ENCODE data around the gene RECK.
"Not testable (repeated sequence)": the region's sequence is repeated elsewhere in the genome, so short reads cannot be mapped to it uniquely, and the experiment has no call there.

Gene RECK, protein sequence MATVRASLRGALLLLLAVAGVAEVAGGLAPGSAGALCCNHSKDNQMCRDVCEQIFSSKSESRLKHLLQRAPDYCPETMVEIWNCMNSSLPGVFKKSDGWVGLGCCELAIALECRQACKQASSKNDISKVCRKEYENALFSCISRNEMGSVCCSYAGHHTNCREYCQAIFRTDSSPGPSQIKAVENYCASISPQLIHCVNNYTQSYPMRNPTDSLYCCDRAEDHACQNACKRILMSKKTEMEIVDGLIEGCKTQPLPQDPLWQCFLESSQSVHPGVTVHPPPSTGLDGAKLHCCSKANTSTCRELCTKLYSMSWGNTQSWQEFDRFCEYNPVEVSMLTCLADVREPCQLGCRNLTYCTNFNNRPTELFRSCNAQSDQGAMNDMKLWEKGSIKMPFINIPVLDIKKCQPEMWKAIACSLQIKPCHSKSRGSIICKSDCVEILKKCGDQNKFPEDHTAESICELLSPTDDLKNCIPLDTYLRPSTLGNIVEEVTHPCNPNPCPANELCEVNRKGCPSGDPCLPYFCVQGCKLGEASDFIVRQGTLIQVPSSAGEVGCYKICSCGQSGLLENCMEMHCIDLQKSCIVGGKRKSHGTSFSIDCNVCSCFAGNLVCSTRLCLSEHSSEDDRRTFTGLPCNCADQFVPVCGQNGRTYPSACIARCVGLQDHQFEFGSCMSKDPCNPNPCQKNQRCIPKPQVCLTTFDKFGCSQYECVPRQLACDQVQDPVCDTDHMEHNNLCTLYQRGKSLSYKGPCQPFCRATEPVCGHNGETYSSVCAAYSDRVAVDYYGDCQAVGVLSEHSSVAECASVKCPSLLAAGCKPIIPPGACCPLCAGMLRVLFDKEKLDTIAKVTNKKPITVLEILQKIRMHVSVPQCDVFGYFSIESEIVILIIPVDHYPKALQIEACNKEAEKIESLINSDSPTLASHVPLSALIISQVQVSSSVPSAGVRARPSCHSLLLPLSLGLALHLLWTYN

DNA sequence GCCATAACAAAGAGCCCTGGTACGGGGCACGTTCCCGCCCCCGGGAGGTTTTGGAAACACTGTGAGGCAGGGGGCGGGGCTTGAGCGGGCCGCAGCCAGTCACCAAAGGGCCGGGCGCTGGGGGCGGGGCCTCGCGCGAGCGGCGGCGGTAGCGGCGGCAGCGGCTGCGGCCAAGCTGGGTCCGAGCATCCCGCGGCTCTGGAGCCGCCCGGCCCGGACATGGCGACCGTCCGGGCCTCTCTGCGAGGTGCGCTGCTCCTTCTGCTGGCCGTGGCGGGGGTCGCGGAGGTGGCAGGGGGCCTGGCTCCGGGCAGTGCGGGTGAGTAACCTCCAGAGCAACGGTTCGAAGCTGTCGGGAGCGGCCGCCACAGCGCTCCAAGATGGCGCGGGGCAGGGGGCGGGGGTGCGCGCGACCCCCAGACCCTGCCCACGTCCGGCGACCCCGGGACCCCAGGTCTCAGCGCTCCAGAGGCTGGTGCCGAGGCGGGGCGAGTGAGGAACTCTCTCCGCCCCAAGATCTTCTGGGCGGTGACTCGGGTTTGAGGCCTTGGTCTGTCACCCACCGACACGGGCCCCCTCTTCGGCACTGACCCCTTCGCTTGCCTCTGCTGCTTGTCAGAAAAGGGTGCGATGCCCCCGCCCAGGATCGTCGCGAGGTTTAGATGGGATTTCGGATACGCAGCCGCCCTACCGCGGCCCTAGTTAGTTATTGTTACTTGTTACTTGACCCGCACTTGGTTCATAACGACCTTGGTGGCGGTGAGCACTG is at the start of gene RECK:
Gene RECK, plus strand, starts transcription at position 134 of the 769 bp plus-strand sequence. Its CDS starts 86 bp downstream, at position 220.
- FAIRE-seq, result no peak

DNA sequence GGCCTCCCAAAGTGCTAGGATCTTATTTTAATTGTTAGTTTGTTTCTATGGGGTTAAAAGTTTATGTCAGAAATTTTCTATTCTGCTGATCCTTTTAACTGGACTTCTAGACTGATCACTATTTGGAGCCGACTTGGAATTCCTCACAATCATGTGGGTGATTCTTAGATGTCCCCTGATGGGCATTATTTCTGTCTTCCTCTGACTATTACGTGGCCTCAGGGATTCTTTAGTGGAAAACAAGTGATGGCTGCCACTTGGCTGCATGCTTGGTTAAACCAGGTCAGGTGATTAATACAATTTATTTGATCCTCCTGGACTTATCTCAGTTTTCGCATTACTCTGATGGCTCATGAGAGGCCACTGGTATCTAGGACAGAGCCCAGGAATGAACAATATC is 46.6 kb upstream of the RECK start:
- FAIRE-seq, result no peak

DNA sequence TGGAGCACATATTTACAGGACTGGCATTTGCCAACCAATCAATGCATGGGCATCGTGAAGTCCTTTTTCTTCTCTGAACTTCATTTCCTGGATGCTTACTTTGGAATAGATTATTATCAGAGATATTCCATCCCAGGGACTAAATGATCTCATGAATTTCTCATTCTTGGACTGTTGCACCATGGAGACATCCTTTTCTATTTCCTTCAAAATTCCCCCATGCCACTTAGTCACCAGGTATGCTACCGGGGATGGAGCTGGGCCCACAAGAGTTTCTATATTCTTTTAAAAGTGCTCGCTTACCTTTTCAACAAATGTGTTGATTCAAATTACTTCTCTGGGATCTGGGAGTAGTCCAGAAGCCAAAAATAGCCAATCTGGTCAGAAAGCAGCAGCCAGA is 43.6 kb upstream of the RECK start:
- FAIRE-seq, result not testable (repeated sequence)

DNA sequence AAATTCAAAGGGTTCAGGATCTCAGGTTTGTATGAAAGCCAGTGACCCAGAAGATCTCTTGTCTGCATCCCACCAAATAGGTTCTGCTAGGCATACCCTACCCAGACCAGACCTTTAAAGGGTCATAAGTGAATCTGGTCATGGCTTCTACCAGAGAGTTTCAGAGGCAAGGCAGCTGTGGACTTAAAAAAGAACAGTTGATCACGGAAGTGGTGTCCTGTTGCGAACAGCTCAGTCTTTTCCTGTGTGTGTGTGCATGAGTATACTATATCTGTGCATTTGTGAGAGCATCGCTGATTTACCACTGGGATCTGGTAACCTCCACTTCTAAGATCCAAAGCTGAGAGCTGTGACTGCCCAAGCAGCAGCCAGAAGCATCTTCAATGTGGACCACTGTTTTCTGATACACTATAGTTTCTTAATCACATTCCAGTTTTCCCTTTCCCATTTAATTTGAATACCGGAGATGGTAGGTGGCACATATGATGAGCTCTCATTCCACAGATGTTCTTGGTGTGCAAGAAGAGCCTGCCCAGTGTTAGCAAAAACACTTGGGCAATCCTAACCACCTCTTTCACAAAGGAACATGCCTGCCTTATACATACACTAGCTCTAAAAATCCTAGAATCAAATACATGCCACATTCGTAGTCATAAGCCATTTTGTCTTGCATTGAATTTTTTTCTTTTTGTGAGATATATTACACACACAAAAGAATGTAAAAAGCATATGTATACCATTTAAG is 42.6 kb upstream of the RECK start:
- no peak for FAIRE-seq

DNA sequence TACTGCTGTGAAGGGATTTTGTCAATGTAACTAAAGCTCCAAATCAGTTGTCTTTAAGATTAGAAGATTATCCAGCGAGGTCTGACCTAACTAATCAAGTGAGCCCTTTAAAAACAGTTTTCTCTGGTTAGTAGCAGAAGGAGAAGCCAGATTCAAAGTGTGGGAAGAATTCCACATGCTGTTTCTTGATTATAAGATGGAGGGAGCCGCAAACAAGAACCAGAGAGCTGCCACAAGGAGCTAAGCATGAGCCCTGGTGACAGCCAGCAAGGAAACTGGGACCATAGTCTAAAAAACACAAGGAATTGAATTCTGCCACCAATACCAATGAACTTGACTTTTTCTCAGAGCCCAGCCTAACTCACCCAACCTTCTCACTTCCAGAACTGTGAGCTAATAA is 41.8 kb upstream of the RECK start:
- no peak for FAIRE-seq

- FAIRE-seq, result no peak
Measured at GRCh38 chr9:35996358-35996970, 40.2 kb upstream of the RECK start.

DNA sequence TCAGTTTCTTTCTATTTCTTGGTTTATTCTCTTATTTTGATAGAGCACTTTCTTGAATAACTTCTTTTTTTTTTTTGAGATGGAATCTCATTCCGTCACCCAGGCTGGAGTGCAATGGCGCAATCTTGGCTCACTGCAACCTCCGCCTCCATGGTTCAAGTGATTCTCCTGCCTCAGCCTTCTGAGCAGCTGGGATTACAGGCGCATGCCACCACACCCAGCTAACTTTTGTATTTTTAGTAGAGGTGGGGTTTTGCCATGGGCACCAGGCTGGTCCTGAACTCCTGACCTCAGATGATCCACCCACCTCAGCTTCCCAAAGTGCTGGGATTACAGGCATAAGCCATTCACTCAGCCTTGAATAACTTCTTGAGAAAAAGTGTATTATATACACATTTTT is 39.7 kb upstream of the RECK start:
- FAIRE-seq, result not testable (repeated sequence)

DNA sequence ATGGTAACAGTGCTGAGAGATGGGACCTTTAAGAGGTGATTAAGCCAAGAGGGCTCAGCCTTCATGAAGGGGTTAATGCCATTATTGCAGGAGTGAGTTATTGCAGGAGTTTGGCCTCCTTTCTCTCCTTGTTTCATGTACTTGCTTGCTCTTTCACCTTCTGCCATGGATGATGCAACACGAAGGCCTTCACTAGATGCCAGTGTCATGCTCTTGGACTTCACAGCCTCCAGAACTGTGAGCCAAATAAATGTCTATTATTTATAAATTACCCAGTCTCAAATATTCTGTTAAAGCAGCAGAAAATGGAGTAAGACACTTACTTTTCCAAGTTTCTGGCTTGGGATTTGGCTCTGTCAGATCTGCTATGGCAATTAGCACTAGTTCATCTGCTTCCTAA is 38.4 kb upstream of the RECK start:
- FAIRE-seq, result no peak

- no peak for FAIRE-seq
Measured at GRCh38 chr9:36005891-36006290, 30.8 kb upstream of the RECK start.

DNA sequence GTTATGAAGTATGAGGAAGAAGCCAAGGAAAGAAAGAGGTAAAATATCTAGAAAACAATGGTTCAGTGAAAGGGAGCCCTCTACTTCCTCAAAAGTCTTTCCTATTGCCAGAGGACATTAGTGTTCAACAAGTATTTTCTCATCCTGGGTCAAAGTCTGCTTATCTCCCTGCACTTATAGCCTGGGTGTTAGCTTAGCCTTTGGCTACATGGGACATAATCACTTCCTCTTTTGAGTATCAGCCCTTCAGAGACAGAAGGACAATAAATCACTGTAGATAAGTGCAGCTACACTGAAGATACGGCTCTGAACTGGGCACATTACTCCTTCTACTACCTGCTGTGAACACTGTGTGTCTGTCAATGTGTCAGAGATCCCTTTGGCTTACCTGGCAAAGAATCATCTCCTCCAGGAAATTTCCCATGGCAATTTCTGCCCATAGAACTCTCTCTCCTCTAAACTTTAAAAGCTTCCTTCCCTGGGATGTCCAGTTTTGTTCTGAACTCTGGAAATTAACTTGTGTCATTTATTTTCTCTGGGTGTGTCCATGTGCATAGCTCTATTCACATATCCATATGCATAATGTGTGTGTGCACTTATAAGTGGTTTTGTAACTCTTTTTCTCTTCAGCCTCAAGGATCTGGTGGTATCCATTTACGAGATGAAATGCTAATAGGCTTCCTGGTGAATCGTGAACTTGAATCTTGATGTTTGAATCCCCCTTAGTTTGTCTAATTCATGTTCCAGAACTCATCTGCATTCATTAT is 30.0 kb upstream of the RECK start:
- FAIRE-seq, result peak; percentile 66

DNA sequence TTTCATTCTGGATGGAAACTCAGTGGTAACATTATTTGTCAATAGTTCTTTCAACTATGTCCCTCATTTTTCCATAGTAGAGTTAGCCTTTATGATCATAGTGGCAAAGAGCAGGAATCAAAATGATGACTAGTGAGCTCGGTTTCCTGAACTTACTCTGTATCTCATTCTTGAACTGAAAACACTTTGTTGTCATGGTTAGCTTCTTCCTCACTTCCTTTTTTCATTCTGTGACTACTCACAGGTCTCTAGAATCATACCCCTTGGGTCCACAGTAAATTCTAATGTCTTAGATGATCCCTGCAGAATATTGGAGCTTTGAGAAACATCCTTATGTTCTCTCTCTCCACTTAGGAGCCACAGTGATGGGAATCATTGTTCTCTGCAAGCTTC is 29.4 kb upstream of the RECK start:
- no peak for FAIRE-seq

DNA sequence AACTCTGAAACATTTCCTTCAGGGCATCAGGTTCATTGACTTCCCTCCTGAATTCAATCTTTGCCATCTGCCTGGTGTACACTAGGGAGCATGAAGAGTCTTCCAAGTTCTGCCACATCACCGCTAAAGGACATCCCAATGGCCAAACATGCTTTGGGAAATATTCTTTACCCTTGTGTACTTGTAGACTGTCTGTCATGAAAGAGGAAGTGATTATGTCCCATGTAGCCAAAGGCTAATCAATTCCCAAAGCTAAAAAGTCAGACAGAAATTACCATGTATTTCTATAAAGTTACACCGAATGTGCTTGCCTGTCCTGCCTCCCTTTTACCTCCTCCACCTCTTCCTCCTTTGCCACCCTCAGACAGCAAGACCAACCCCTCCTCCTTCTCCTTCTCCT is 28.9 kb upstream of the RECK start:
- no peak for FAIRE-seq

DNA sequence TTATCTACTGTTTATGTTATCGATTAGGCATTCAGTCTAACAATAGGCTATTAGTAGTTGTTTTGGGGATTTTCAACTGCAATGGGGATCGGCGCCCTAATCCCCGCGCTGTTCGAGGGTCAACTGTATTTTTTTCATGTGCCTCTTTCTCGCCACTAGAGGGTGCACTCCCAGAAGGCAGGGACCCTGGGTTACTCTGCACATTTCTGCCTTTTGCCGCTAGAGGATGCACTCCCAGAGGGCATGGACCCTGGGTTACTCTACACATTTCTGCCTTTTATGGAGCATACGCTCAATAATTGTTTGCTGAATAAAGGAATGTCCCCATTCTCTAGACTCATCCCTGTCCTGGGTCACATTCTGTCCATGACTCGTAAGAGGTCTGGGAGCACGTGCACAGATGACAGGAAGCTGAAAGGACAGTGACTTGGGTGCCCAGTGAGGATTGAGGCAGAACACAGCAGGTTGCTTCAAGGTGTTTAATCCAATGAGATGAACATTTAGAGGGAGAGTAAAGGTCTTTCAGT is 27.9 kb upstream of the RECK start:
- FAIRE-seq, result no peak

DNA sequence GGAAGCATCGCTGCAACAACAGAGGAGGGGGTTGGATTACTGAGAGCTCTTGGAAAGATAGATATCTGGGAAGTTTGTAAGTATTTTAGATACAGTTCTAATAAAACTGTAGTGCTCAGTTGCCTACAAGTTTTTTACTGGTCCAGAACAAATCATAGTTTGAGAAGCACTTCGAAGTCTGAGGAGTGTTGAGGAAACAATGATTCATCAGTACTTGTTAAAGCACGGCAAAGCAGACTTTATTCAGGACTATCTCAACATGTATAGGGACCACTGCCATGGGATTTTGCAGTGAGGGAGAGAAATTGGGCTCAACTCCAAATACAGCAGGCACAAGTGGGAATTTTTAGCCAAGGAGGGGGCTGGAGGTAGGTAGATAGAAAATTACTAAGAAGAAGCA is 25.3 kb upstream of the RECK start:
- no peak for FAIRE-seq

- FAIRE-seq, result no peak
Measured at GRCh38 chr9:36017278-36017677, 19.4 kb upstream of the RECK start.

GRCh38 chr9:36018129-36018528 is 18.6 kb upstream of the RECK start:
- no peak for FAIRE-seq

- FAIRE-seq, result no peak
Measured at GRCh38 chr9:36018891-36019720, 17.6 kb upstream of the RECK start.

- no peak for FAIRE-seq
Measured at GRCh38 chr9:36021968-36022367, 14.7 kb upstream of the RECK start.

- no peak for FAIRE-seq
Measured at GRCh38 chr9:36023260-36024048, 13.3 kb upstream of the RECK start.
